Gastrocnemius medialis (tissue), 4 donors: ENCODE measurements around the gene GPC6.

Experiments used
- CTCF ChIP-seq, 5 experiments: fragments of 450-650 bp in 3 of 5; fragments of 200-600 bp in 2 of 5; sonication (generic) in 2 of 5; IDR thresholded peaks in 4 of 5; conservative IDR thresholded peaks in 1 of 5; 1 replicate in 4 of 5; 2 replicates in 1 of 5; pipeline ENCODE4 v1.5.1; 2016 to 2019; ENCODE audit warnings: antibody characterized with exemption in 5 of 5, mild to moderate bottlenecking in 3 of 5, moderate library complexity in 3 of 5
- POLR2A ChIP-seq, 2 donors: fragments of 450-650 bp; IDR thresholded peaks; one replicate each; pipeline ENCODE4 v1.6.1; 2017; ENCODE audit warnings: antibody characterized with exemption in 2 of 2, mild to moderate bottlenecking in 2 of 2, moderate library complexity in 2 of 2

GRCh38 chr13:94412870-94413597 is 1186.4 kb downstream of the GPC6 start:
- TF ChIP-seq CTCF (IDR thresholded peaks at IDR 0.05 in 4 of 5, conservative IDR thresholded peaks at IDR 0.05 in 1 of 5) (no peak), POLR2A (IDR thresholded peaks at IDR 0.05) (no peak)
